Activated CD4-positive, alpha-beta T cell treated with anti-CD3 and anti-CD28 coated beads for 1 hour (primary cell): ENCODE data around the gene NSUN2.

Experiments used
- DNase-seq: peaks from one replicate; pipeline ENCODE4 v3.0.0-alpha.2; 2020

NSUN2 gene

GRCh38 chr5:6642655-6643054 lies 9.8 kb upstream of the NSUN2 start:
- DNase-seq = no peak

DNA sequence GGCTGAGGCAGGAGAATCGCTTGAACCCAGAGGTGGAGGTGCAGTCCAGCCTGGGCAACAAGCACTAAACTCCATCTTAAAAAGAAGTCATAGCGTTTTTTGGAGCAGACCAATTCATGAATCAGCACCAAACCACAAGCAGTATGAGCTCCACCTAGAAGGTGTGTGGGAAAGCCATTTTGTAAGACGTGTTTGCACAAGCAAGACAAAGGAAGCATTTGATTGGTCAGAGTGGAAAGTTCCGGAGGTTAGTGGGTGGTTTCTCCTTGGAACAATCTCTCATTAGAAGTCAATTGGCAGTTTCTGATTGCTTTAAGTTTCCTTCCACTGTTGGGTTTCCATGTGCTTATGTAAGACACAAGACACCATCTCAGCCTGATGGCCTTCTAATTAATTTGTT lies 5.4 kb upstream of the NSUN2 start:
- no peak for DNase-seq

GRCh38 chr5:6637590-6637989 lies 4.7 kb upstream of the NSUN2 start:
- no peak for DNase-seq

DNA sequence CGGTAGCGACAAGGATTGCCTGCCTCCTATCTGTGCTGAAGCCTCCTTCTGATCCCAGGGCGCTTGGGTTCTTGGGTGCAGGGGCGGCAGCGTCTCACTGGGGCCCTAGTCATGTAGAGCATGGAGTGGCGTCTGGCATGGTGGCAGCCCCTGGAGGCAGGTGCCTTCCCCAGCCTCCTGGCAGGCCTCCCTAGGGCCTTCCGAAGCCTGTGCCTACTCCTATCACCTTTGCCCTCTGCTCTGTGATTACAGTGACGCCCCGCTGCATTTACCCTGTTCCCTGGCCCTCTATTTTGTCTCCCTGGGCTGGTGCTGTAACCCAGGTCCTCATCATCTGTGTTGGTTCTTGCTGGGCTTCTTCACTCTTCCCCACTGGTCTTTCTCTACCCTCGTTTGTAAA lies 4.2 kb upstream of the NSUN2 start:
- DNase-seq = no peak

GRCh38 chr5:6636293-6636692 lies 3.4 kb upstream of the NSUN2 start:
- no peak for DNase-seq

DNA sequence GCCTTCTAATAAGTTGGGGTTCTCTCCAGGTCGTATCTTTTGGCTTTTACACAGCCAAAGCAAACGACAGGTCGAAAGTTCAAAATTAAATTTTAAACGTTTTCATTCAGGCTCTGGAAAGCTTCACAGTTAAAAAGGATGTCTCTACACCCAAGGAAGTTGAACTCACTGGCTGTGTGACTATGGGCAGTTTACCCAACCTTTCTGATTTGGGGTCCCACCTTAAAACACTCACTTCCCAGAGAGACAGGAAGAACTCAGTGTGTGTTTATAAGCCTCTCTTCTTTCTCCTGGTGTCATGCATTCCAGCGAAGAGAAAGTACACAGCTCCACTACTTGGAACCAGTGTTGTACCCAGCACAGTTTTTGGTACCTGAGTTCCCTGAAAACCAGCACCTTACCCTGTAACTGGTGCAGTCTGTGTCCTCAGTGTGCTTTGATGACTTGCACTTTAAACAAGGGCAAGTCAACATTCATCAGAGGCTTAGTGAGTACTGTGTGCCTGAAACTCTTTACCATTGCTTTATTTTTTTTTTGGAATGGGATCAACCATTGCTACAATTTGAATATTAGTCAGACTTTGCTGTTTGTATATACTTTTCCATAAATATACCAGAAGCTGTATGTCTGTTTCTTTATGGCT lies 2.1 kb upstream of the NSUN2 start:
- no peak for DNase-seq

DNA sequence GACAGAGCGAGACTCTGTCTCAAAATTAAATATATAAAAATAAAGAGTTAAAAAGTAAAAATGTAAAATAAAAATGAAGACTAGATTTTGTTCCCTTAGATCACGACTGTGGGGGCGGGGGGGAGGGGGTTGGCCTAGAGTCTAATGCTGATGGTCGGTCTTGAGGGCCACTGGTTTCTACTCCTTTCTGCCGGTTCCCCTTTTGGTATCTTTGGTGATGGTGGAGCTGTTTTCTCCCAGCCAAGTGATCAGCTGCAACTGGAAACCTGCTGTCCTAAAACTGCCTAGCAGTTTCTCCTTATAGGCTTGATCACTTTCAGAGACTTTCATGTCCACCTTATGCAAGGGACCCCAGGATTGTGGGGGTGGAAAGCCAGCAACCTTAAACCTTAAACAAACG lies 1.5 kb upstream of the NSUN2 start:
- no peak for DNase-seq

- DNase-seq = no peak
Observed at GRCh38 chr5:6633469-6634245, 813 bp upstream of the NSUN2 start.

DNA sequence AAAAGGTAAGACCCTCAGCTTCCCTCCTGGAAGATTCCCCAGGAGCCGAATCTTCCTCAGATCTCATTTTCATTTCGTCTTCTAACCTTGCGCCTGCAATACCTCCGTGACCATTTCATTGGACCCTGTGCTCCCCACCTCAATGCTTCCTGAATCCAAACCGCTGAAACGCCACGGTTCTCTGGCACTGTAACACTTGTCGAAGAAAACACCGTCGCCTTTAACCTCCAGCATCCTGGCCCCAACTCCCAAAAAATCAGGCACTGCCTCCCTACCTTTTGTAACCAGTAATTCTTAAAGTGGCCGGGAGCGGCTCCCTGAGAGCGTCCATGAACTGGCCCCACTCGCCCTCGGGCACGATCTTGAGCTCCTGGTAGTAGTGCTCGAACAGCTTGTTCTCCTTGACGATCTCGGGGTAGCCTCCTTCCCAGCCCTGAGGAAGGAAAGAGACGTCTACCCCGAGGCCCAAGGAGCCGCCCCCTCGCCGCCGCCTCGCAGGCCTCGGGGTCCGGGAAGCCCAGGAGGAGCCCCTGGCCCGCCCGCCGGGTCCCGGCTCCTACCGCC lies 438 bp downstream of the NSUN2 start:
- DNase-seq = no peak

- no peak for DNase-seq
Observed at GRCh38 chr5:6631441-6631840, 1.4 kb downstream of the NSUN2 start.

DNA sequence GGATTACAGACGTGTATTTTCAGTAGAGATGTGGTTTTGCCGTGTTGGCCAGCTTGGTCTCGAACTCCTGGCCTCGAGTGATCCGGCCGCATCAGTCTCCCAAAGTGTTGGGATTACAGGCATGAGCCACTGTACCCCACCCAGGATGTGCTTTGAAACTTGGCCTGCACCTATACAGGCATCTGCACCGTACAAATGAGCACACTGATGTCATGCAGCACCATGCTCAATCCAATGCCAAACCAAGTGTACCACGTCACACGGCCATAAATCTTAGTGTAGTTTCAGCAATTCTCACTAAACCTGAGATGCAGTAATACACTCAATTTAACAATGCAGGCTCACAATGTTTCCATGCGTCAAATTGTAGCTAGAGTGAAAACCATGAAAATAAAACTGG lies 6.3 kb downstream of the NSUN2 start:
- no peak for DNase-seq

DNA sequence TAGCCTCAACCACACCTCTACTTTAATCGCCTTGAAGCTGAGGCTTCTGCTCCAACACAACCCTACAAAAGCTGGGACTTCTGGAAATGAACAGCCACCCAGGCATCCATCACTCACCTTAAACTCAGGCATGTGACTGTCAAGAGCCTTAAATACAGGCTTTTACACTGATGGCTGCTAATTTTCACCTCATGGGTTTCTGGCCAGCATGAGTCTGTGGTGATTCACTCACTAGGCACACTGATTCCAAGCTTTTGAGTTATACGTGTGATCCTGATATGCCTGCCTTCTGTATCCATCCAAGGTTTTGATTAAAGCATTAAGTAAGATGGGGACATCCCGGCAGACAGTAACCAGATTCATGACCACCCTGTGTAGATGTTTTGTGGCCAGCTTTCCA lies 8.9 kb downstream of the NSUN2 start:
- no peak for DNase-seq

- DNase-seq = no peak
Observed at GRCh38 chr5:6623228-6623627, 9.6 kb downstream of the NSUN2 start.

DNA sequence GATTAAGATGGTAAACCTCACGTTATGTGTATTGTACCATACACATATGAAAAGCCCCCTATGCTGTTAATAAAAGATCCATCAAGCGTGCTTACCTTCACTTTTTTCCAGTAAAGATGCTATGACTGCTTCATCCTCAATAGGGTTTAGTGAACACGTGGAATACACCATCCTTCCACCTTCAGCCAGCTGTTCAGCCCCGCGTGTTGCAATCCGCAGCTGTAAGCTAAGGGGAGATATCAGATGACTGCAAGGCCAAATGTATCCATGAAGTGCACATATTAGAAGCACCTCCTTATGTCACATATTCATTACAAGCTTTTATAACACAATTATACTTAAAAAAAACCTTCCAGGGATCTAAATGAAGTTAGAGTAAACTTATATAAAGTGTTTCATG lies 16.2 kb downstream of the NSUN2 start:
- DNase-seq = no peak

GRCh38 chr5:6615034-6615815 lies 17.6 kb downstream of the NSUN2 start:
- no peak for DNase-seq

DNA sequence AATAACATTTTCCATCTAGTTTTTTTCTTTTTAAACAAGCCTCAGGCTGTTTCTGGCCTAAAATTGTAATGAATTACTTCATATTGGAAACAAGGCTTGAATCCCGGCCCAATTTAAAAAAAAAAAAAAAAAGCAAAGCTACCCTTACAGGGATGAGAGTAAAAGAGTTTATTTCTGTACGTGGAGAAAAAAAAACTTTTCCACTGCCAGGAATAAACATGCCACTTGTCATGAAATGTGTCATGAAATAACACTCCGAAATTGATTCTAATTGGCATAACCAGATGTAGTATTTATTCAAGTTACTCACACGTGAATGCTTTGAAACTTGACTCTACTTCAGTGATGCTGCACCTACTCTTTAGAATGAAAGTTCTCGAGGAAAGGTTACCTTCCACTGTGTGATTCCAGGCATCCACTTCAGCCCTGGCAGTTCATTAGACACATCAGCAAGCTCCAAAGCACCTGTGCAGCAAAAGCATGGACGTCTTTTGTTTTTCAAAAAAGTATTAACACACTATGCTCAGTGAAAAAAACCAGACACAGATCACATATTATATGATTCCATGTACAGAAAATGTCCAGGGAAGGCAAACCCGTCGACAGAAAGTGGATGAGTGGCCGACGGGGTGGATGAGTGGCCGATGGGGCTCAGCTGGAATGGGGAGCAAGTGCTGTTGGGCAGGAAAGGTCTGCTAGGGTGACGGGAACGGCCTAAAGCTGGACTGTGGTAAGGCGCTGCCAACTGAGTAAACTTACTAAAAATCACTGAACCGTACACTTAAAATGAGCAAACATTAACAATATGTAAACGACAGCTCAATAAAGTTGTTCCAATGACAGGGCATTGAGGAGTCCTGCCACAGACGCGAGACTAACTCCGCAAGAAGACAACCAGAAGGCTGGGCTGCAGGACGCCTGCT lies 21.2 kb downstream of the NSUN2 start:
- no peak for DNase-seq

- no peak for DNase-seq
Observed at GRCh38 chr5:6608016-6608415, 24.8 kb downstream of the NSUN2 start.

GRCh38 chr5:6607559-6607936 lies 25.3 kb downstream of the NSUN2 start:
- no peak for DNase-seq

DNA sequence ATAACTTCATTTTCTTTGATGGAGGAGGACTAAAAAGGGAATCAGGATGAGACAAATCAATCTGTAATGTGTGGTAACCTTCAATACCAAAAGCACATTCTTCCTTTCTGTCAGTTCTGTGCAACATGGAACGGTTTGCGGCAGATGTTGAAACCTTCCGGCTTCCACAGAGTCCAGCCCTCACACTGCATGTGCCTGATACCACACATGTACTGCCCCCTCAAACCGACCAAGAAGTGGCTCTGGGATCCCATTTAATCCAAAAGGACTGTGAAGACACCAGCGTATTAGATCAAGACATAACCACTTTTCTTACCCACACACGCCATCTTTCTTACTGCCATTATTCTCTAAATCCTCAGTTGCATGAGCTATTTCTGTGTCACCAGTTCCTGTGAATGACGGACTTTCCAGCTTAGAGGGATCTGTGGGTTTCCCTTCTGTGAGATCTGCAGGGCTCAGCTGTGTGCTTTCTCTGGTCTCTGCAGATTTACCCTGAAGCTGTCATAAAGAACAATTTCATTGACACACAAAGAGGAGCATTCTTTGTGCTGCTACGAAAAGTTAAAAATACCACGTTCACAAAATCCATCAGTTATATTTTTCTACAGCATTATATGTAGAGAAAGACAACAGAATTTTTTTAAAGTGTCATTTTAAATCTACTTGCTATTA lies 25.8 kb downstream of the NSUN2 start:
- DNase-seq = no peak

DNA sequence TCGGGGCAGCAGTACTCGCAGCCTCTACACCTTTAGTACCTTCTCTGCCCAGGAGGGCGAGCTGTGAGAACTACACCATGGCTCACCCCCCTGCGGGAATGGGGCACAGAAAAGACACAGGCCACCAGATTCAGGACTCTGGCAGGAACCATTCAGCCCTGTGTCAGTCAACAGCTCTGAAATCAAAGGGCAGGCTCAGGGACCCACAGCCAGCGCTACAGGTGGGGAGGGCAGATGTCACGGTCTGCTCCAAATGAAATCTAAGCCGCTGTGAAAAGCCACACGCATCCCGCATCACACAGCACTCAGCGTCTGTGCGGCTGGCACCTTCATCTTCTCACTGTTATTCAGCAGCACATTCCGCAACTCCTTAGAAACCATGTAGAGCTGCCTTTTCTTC lies 27.9 kb downstream of the NSUN2 start:
- DNase-seq = no peak

DNA sequence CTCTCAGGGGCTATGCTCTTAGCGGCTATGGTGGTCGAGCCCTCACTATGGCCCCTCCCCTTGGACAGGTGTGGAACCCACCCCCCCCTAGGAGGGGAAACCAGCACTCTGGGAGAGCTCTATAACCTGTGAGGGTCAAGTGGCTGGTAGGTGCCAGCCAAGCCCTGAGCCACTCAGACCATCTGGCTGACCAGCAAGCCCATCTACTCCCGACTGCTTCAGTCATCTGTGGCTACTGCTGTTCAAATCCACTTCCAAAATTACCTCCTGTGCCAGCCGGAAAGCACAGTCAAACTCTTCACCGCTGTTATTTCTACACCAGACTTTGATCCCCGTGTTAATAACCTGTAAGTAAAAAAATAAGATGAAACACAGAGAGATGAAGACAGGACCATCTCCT lies 28.5 kb downstream of the NSUN2 start:
- DNase-seq = no peak

GRCh38 chr5:6603643-6604042 lies 29.2 kb downstream of the NSUN2 start:
- DNase-seq = no peak
